NCI-H345 (cell line): ENCODE results near the gene NFKB1.
"Not testable (repeated sequence)": the region's sequence is repeated elsewhere in the genome, so short reads cannot be mapped to it uniquely, and the experiment has no call there.

Source experiments
- DNase-seq: peaks from one replicate; lab custom pipeline; 2025; lab: John Stamatoyannopoulos, UW

NFKB1 gene

GRCh38 chr4:102567427-102567826 is 66.3 kb downstream of the NFKB1 start:
- DNase-seq: no peak

DNA sequence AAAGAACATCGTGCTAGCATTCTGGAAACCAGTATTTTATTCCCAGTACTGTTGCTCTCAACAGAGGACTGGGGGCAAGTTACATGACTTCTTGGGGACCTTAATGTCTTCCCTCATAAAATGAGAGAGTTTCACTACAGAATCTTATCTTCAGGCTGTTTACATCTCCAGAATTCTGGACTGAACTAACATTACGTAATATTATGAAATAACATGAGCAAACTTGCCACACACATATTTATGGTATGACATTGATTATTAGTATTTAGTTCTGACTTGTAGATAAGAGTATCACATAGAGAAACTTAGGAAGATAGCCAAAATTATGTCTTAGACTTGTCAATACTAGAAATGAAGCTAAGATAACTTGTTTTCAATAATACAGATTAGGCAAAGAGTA is 68.0 kb downstream of the NFKB1 start:
- DNase-seq: no peak

GRCh38 chr4:102570211-102570610 is 69.1 kb downstream of the NFKB1 start:
- not testable (repeated sequence) for DNase-seq

GRCh38 chr4:102572452-102572851 is 71.3 kb downstream of the NFKB1 start:
- no peak for DNase-seq

DNA sequence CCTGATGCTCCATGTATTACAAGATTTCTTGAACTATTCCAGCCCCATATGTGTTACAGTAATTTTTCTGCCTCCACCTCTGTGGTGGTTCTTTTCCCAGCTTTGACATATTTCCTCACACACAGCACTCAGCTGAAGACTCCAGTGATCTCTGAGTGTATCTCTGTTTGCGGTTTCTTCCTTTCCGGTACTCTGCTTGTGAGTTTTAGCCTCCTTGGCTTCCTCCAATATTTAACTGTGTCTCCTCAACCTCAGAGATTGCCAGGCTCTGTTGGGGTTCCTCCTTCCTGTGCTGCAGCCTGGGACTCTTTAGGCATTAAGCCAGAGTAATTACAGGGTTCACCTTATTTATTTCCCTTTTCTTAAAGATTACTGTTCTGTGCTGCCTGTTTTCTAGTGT is 73.2 kb downstream of the NFKB1 start:
- no peak for DNase-seq

DNA sequence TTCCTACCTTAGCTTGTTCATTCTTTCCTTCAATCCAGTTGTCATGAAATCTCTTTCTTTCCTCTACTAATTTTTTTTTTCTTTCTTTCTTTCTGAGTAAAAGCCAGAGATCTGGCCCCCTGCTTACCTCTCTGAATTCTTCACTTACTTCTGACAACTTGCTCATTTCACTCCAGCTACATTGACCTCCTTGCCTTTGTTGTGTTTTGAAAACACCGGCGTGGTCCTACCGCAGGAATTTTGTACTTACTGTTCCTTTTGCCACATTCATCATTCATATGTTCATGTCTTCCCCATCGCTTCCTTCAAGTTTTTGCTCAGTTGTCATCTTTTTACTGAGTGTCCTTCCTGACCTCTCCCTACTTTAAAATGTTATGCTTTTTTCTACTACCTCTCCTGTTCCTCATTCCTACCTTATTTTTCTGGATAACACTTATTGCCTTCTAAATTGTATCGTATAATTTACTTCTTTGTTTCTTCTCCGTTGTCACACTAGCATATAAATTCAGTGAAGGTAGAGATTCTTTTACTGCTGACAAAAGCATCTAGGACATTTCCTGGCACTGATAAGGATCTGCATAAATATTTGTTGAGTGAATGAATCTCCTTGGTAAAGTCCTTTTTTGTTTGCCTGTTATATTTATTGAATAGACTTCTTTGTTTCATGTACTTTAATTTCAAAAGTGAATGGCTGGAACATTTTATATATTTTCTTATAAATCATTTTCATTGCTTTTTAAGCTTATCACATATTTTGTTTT is 74.4 kb downstream of the NFKB1 start:
- no peak for DNase-seq

DNA sequence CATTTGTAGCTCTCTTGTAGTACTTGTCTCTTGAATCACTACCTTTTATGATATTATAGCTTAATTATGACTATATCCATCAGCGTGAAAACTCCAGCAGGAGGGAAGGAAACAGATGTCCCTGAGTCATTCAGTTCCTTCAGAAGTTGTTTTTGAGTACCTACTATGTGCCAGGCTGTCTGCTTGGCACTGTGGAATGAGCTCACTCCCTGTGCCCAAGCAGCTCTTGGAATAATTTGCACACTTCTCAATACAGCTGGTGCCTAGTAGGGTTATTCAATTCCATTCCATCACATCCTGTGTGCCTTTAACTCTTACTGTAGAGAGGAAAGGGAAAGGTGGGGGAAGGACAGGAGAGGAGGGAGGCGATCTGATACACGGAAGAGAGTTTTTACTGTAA is 77.1 kb downstream of the NFKB1 start:
- DNase-seq: no peak

DNA sequence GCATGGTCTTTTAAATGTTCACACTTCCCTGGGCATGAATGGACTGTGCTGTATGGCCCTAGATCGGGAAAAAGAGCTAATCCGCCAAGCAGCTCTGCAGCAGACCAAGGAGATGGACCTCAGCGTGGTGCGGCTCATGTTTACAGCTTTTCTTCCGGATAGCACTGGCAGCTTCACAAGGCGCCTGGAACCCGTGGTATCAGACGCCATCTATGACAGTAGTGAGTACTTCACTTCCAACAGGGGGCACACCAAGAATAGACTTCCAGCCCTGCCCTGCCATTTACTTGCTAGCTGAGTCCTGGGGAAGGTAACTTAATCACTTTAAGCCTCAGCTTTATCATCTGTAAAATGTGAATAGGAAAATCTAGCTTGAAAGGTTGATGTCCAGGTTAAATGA is 77.7 kb downstream of the NFKB1 start:
- DNase-seq: no peak

DNA sequence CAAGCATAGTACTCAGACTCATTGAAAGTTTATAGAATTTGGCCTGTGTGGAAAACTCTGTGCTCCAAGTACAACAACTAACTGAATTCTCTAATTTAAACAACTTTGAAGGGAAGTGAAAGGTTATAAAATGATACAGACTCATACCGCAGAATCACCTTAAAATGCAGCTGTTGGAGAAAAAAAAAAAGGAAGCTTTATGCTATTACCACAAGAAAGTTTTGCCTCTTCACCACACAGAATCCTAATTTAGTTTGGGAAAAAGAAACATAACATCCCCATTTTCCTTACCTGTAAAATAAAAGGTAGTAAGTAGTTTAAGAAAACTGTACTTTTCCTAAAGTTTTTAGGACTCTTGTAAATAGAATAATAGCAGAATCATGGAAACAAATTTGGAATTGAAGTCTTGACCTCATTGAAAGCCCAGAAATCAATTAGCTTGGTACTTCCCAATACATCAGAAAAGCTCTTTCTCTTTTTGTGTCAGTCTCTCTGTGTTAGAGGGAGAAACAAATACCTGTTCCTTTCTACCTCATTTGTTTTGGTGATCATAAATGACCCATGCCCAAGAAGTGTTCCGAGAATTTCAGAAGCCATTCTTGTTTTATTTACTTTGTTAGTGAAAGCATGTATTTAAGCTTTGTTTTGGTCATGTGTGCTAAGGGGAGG is 78.8 kb downstream of the NFKB1 start:
- no peak for DNase-seq

DNA sequence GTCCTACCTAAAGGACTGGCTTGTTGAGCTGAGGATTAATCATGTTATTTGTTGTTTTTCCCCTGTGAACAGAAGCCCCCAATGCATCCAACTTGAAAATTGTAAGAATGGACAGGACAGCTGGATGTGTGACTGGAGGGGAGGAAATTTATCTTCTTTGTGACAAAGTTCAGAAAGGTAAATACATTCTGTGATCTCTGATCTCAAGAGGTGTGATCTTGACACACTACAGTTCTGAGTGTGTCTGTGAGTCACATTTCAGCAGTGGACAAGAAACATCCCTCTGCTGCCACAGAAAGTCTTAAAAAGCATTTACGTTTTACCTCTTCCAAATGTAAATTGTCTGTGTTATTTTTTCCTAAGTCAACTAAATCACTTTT is 79.3 kb downstream of the NFKB1 start:
- DNase-seq: no peak

DNA sequence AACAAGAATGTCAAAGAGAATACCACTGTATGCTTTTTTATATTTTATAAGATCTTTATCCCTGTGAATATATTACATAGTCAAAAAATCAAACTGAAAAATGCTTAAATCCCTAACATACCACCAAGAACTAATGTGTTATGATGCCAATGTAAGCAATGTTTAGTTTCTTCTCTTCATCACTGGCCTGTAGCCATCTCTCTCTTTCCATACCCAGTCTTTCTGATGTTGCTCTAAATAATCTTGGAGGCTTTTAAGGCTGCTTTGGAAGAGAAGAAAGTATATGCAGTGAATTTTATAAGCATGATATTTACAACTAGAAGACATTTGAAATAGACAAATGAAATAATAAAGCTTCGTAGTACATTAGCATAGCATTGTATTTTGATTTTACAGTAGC is 82.9 kb downstream of the NFKB1 start:
- DNase-seq: no peak

DNA sequence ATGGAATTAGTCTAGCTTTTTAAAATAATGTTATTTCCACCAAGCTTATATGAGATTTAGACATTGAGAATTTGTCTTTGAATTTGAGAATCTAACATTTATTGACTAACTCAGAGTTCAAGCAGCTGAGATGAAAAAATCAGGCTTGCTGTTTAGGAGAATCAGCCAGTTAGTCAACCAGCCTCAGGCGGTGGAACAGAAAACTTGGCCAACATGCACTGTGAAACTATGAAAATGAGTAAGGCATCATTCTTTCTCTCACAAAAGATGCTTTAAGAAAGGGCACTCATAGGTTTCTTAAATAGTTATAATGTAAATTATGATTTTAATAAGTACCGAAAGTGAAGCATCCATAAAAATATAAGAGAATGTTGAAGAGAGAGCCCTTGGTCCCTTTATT is 84.2 kb downstream of the NFKB1 start:
- DNase-seq: no peak

DNA sequence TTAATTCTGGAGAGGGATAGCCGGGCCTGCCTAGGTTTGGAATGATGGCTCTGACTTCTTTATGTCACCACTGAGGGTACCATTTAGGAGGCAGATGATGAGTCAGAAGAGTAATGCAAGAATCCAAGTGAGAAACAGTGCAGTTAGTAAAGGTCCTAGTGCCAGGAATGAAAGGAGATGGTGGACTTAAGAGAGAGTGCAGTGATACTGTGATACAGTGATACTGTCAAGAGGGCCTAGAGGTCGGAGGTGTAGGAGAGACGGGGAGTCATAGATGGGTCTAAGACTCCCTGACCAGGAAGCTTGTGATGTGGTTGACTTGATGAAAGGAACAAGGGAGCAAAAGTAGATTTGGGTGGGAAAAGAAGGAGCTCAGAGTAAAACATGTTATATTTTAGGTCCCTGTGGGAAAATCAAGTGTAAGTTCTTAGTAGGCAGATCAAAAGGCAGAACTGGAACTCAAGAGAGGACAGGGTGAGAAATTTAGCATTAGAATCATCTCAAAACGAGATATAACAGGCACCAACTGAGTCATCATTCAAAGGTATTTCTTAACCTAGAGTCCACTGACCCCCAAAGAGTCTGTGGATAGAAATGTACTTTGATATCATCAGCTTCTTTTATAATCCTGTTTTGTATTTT is 85.0 kb downstream of the NFKB1 start:
- DNase-seq: no peak

DNA sequence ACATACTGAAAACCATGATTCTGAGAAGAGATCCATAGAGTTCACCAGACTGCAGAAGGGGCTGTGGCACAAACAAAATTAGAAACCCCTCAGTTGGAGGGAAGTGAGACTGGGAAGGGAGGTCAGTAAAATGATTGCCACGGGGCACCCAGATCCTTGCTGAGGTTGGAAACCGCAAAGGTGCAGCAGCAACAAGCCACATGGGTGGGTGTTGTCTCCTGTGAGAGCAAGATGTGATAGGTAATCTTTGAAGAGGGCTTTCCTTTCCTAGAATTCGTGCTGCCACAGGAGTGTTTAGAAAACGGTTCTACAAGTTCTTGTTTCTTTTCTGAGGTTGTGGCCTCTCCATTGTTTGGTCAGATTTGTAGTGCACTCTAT is 85.5 kb downstream of the NFKB1 start:
- DNase-seq: no peak

DNA sequence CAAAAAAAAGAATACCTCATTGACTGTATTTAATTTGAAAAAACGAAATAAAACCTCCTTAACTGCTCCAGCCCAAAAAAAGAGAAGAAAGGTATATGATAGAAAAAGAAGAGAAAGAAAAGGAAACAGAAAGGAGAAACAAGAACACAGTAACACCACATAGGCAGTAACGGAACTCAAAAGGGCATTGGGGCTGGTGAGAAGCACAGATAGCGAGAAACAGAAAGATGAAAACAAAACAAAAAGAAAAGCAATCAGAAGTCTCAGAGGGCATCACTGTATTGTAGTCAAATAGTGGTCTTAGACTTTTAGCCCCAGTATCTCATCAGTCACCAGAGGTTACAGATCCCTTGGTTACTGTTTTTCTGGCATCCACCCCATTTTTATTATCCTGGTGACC is 88.6 kb downstream of the NFKB1 start:
- DNase-seq: no peak

DNA sequence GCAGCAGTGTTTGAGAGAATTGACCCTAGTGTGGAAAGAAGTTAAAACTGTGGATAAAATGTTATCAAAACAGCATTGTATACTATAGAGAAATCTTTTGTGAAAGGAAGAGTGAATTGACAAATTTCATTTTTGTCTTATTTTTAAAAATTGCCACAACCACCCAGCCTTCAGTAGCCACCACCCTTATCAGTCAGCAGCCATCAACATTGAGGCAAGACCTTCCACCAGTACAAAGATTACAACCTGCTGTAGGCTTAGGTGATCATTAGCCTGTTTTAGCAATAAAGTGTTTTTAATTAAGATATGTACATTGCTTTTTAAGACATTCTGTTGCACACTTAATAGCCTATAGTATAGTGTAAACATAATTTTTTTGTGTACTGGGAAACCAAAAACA is 91.1 kb downstream of the NFKB1 start:
- DNase-seq: no peak

- DNase-seq: no peak
Observed at GRCh38 chr4:102593147-102593546, 92.0 kb downstream of the NFKB1 start.

DNA sequence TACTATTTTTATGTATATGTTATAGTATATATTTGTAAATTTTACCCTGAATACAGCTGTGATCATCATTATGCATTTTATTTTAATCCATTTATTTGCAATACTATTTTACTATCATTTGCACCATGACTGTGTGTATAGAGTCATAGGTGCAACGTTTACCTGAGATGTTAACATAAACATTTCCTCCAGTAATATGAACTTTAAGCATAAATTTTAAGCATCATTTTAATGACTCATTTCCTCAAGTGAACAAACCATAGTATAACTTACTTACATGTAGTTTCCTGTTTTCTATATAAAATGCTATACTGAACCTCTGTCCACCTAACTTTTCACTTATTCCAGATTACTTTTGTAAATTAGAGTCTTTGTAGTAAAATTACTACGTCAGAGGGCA is 92.8 kb downstream of the NFKB1 start:
- DNase-seq: no peak

DNA sequence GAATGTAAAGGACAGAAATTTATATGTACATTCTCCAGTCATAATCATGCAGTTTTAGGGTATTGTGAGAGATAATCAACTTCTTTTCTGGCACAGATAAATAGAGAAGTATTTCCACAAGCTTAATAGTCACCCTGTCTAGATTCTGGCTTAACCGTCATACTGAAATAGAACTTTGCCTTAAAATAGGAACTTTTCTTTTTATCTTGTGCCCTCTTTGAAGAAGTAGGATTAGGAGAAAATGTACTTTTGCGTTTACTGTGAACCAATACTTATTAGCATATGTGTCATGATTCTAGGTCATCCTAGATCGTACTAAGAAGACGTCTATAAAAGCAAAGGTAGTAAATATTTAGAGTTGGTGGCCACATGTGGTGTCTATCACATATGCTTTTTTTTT is 95.4 kb downstream of the NFKB1 start:
- no peak for DNase-seq

GRCh38 chr4:102598086-102598761 is 97.1 kb downstream of the NFKB1 start:
- DNase-seq: no peak

GRCh38 chr4:102598762-102599374 is 97.7 kb downstream of the NFKB1 start:
- no peak for DNase-seq

DNA sequence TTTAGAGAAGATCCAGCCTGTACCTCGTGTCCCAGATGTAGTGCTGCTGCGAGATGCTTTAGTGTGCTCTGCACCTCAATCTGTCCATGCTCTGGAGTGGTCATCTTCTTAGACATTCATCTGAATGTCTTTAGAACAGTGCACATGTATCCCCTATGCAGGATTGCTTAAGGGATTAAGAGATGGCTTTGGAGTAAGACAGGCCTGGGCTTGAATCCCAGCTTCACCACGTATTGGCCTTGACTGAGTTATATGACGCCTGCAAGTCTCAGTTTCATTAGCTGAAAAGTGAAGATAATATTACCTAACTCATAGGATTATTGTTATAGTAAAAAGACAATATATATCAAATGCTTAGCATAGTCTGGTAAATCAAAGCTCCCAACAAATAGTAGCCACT is 98.3 kb downstream of the NFKB1 start:
- no peak for DNase-seq

GRCh38 chr4:102599886-102600285 is 98.7 kb downstream of the NFKB1 start:
- no peak for DNase-seq
